GM12801 (cell line): ENCODE data around the gene PRR35.

ENCODE experiments used
- CTCF ChIP-seq: IDR thresholded peaks from one replicate; pipeline ENCODE4 v1.5.1; 2011; ENCODE audit warnings: control low read depth; ENCODE audit not compliant: insufficient read length; ENCODE audit errors: extremely low read depth

The PRR35 gene

DNA sequence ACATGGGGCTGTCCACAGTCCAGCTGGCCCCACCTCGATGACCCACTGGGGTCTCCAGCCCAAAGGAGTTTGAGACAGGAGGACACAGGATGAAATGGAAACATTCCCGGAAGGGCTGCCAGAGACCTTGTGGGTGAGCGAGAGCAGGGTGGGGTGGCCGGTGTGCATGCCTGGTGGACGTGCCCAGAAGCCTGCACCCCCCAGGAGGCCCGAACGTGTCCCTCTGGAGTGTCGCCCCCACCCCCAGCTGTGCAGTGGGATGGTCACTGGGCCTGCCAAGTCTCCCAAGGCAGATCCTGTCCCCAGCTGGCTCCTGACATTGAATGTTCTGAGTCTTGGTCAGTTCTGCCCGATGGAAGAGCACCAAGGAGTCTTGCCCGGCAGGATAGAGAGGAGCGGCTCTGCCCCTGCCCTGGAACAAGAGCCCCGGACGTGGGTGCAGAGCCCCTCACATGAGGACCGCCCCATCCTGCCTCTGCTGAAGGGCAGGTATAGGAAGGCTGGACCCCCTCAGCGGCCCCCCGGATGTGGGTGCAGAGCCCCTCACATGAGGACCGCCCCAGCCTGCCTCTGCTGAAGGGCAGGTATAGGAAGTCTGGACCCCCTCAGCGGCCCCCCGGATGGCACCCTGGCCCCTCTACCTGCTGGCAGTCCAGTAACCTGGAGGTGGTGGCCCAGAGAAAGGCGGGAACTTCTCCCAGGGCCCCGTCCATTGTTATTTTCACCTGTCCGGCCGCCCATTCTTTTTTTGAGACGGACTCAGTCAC lies 35.7 kb upstream of the PRR35 start:
- no peak for TF ChIP-seq CTCF

- no peak for TF ChIP-seq CTCF
Observed at GRCh38 chr16:525123-525519, 35.1 kb upstream of the PRR35 start.

- no peak for TF ChIP-seq CTCF
Observed at GRCh38 chr16:525520-526180, 34.5 kb upstream of the PRR35 start.

DNA sequence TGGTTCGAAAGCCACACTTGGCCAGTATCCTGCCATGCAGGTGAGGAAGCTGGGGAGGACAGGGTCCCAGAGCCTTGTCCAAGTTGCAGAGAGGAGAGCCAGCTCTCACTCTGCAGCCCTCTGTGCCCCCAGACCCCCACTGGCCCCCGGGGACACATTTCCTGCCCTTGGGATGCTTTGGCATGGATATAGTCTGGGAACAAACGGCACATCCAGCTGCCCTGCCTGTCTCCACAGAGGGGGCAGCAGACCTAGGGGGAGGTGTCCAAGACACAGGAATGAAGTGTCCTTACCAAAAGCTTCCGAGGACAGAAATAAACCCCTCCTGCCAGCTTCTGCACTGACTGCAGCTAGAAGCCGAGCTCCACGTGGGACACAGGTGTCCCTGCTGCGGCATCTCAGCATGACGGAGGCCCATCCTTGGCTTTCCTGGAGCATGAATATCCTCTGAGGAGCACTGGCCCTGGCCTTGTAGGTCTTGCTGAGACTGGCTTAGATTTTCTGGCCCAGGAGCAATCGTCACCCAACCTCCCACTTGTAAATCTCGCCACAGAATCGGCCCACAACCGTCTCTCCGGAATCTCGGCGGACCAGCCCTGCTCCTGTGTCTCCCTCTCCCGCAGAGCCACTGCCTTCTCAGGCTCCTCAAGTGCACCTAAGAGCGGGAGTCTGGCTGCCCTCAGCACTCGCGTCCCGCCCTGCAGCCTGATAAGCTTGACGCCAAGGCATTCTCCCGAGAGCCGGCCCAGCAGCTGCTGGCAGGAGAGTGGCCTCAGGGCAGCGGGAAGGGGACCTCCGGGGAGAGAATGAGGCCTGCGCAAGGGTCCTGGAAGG lies 33.8 kb upstream of the PRR35 start:
- no peak for TF ChIP-seq CTCF

GRCh38 chr16:527015-527903 lies 32.9 kb upstream of the PRR35 start, which contains the start of gene CAPN15:
TSS of gene CAPN15 (plus strand) at chr16:527712. CDS start at chr16:546839, 19,127 bp downstream.
- TF ChIP-seq CTCF, result no peak

DNA sequence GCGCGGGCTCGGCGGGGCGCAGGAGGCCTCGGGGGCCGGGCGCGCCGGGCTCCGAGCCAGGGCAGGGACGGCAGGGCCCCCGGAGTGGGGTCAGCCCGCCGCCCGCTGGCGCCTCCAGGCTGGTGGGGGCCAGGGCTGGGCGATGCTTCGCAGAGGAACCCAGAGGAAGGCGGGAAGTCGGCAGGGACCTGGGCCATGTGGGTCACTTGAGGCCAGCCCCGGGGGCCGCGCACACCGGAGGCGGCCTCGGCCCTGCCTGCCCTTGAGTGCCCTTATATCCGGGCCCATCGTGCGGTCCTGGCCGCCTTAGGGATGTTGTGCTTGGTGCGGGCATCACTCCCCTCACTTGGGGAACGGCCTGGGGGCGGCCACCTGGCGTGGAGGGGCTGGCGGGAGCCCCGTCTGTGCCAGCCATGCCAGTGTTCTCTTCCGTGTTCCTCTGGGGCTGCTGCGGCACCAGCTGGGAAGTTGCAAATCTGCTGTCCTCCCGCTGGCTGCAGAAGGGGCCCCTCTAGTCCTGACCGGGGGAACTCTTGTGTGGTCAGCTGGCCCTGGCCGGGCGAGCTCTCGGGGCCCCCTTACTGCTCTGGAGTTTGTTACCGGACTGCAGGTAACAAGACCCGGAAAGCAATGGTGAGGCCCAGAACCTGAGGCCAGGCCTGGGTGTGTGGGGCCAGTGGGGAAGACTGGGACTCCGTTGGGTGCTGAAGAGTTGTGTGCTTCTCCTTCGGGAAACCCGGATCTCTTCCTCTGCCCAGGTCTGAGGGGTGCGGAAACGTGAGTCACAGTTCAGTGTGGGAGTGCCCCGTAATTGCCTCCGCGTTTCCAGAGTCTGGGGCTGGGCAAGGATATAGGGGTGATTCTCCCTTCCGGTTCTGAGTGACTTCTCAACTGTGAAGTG lies 31.8 kb upstream of the PRR35 start:
- no peak for TF ChIP-seq CTCF
